Ectodermal cell (in vitro differentiated cells): ENCODE results near the gene KRTCAP2.

Experiments used
- H3K27ac ChIP-seq: 2 replicates; pipeline ENCODE4 v1.7.0; 2013; ENCODE audit warnings: mild to moderate bottlenecking, low read depth, low read length; ENCODE audit not compliant: insufficient read depth, poor library complexity, severe bottlenecking
- H3K27me3 ChIP-seq: 2 replicates; pipeline ENCODE4 v1.7.0; 2013; ENCODE audit warnings: mild to moderate bottlenecking, low read length; ENCODE audit not compliant: insufficient read depth, control insufficient read depth, poor library complexity, severe bottlenecking
- H3K36me3 ChIP-seq: one replicate; pipeline ENCODE4 v1.7.0; 2013; ENCODE audit warnings: low read length; ENCODE audit not compliant: control insufficient read depth, insufficient read depth
- H3K4me1 ChIP-seq: one replicate; pipeline ENCODE4 v1.7.0; 2013; ENCODE audit warnings: low read length; ENCODE audit not compliant: control insufficient read depth, insufficient read depth
- H3K4me3 ChIP-seq: 2 replicates; pipeline ENCODE4 v1.7.0; 2013; ENCODE audit warnings: low read depth, low read length, control low read depth; ENCODE audit not compliant: insufficient read depth
- H3K9me3 ChIP-seq: 2 replicates; pipeline ENCODE4 v1.7.0; 2013; ENCODE audit warnings: mild to moderate bottlenecking, low read length, moderate library complexity; ENCODE audit not compliant: control insufficient read depth
- WGBS, 2 experiments: methylation state at CpG; one replicate each; pipeline ENCODE4 v1.1.7; 2013; ENCODE audit warnings: missing lambda C conversion rate in 2 of 2; 5-methylcytosine and 5-hydroxymethylcytosine counted together

Gene KRTCAP2

DNA sequence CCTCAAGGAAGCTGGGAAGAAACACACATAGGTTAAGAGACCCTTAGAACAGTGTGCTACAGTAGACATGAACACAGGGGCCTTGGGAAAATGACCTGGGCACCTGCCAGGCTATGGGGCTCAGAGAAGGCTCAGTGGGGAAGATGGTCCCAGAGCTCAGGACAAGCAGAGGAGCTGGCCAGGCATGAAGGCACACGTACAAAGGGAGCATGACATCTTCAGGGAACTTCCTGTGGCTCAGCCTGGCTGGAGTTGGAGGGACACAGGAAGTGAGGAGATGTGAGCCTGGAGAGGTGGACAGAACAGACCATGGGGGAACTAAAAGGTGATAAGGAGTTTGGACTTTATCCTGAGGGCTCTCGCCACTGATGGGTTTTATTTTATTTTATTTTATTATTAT lies 41.2 kb downstream of the KRTCAP2 start:
- Histone ChIP-seq H3K9me3 (no peaks in the 10 kb centered on the region), H3K27me3 (peaks cover 40% of the 10 kb centered on the region), H3K4me3 (no peak overlapping the region), H3K36me3 (no peaks in the 10 kb centered on the region), H3K27ac (no peak overlapping the region), H3K4me1 (peaks cover 41% of the 10 kb centered on the region)
- whole genome bisulfite sequencing, 2 experiments: 71 to 82% methylated on average over 1 of the region's 2 CpGs

DNA sequence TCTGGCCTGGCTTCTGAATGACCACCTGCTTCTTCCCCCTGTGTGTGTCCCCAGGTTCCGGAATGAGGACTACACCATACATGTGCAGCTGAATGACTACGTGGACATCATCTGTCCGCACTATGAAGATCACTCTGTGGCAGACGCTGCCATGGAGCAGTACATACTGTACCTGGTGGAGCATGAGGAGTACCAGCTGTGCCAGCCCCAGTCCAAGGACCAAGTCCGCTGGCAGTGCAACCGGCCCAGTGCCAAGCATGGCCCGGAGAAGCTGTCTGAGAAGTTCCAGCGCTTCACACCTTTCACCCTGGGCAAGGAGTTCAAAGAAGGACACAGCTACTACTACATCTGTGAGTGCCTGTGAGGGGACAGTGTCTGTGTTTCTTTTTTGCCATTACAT lies 41.8 kb downstream of the KRTCAP2 start:
- 95 to 96% methylated on average over 8 of the region's 8 CpGs for WGBS, 2 experiments
- Histone ChIP-seq H3K9me3 (no peaks in the 10 kb centered on the region), H3K4me3 (no peak overlapping the region), H3K27me3 (peaks cover 45% of the 10 kb centered on the region), H3K27ac (no peak overlapping the region), H3K4me1 (peaks cover 45% of the 10 kb centered on the region), H3K36me3 (no peaks in the 10 kb centered on the region)

DNA sequence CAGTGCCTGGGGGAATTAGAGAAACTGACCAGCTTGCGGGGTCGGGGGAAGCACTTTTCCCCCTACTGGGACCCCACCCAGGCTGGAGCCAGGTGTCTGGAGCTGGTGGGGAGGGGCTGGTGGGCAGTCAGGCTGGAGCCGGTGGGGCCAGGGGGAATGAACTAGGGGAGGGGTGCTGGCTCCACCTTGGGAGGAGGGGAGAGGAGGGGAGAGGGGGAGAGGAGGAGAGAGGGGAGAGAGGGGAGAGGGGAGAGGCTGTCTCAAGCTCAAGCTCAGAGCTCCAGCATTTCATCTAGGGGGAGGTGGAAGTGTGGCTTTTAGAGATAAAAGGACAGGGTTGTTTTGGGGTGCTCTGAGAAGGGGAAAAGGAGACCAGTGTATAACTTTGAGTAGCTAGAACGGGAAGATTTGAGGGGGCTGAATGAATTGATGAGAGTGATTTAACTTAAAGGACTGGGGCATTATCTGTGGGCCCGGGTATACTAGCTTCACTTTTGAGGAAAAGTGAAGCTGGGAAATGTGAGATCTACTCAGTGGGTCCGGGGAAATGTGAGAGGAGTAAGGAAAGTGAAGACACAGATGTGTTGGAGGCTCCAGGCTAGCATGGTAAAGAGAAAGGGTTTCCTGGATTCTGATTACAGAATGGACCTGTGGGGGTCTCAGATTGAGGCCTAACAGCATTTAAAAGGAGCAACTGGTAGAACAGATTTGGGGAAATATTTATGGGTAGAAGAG lies 42.7 kb downstream of the KRTCAP2 start:
- Histone ChIP-seq H3K4me1 (peaks cover 51% of the 10 kb centered on the region), H3K27ac (no peak overlapping the region), H3K27me3 (peaks cover 54% of the 10 kb centered on the region), H3K9me3 (no peaks in the 10 kb centered on the region), H3K36me3 (no peaks in the 10 kb centered on the region), H3K4me3 (peak overlapping the region; percentile 12)
- WGBS, 2 experiments: 33 to 34% methylated on average over 6 of the region's 6 CpGs

DNA sequence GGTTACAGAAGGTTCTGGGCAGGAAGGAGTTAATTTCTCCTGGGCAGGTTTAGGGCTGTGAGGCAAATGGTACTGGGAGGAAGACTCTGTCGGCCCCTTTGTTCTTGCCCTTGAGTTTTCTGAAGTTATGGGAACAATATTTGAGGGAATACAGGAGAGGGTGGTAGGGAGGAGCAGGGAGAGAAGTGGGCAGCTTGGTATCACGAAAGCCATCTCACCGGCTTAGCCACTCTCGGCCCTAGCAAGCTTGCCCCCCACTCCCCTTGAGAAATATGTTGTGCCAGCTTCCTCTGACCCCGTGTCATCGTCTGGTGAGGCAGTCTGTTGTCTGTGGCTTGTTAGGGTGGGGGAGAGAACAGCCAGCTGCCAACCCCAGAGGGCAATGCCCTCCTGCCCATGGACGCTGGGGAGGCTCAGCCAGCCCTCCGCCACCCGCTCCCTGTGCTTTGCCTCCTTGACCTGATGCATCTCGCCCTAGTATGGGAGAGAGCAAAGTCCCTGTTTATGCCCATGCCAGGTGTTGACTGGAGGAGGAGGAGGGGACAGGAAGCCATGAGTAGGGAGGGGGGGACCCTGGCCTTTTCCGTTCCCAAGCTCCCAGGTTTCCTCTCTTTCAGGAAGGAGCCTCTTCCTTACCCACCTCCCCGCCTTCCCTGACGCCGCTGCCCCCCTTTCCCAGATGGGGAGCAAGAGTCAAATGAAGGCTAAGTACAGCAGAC lies 44.2 kb downstream of the KRTCAP2 start:
- Histone ChIP-seq H3K9me3 (no peaks in the 10 kb centered on the region), H3K4me1 (peaks cover 57% of the 10 kb centered on the region), H3K4me3 (peak overlapping the region; percentile 0), H3K27me3 (peaks cover 69% of the 10 kb centered on the region), H3K27ac (no peak overlapping the region), H3K36me3 (no peaks in the 10 kb centered on the region)
- 28 to 42% methylated on average over 14 of the region's 14 CpGs for WGBS, 2 experiments

DNA sequence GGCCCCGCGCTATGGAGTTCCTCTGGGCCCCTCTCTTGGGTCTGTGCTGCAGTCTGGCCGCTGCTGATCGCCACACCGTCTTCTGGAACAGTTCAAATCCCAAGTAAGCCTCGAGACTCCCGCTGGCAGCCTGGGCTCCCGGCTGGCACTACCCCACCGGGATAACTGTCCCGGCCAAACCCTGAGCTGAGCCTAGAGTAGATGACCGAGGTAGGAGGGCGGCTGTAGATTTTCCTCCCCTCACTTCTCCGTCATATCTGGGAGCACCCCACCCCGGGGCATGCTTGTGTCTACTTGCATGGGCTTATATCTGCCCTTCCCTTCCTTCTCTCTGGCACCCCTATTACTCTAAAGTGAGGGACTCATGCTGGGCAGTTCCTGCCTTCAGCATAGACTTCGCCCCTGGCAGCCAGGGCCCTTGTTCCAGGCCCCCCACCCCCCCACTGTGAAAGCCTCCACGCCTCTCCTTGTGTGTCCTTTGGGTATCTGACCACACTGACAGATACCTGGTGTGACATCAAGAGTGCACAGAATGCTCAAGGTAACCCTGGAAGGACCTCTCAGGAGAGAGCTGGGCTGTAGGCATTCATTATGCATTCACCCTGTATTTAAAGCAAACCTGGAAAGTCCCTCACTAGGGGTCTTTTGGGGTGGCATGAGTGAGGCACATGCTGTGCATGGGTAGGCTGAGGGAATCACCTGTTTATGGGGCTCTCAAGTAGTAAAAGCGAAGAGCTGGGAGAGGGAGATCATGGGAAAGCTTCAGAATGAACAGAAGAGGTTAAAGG lies 44.9 kb downstream of the KRTCAP2 start:
- peaks cover 71% of the 10 kb centered on the region for H3K27me3 ChIP-seq
- no peak overlapping the region for H3K27ac ChIP-seq
- H3K4me1 ChIP-seq: peaks cover 57% of the 10 kb centered on the region
- no peaks in the 10 kb centered on the region for H3K9me3 ChIP-seq
- WGBS, 2 experiments: 7% methylated on average over 17 of the region's 17 CpGs
- H3K36me3 ChIP-seq: no peaks in the 10 kb centered on the region
- peak overlapping the region; percentile 39 for H3K4me3 ChIP-seq

DNA sequence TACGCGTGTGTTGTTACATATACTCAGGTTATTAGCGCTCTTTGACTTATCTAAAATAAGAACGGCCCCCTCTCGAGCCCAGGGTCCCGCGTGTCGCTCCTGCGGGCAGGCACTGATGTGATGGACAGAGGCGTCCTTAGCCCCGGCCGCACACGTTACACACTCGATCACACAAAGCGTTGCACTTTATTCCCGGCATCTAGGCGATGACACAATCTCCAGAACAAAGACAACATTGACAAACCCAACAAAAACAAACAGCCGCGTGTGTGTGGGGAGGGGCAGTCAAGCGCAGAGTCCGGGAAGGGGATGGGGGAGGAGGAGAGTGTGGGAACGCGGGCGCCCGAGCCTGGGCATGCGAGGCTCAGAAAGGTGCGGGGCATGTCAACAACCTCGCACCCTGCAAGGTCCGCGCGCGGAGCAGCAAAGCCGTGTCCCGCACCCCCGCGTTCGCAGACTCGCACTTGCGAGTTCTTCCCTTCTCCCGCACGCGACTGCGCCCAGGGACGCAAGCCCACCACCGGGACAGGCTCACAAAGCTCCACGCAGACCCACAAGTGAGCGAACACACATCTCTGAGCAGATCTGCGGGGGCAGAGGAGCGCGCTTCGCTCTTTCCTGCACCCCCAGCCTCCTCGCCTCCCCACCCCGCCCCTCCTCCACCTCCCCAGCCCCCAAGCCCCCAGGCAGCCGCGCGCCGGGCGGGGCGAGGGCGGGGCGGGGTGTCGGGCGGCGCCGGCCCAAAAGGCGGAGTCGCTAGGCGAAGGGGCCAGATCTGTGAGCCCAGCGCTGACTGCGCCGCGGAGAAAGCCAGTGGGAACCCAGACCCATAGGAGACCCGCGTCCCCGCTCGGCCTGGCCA lies 45.8 kb downstream of the KRTCAP2 start, which contains the start of gene EFNA1:
Gene EFNA1 (plus strand): TSS at position 772 of the 862 bp plus-strand sequence. CDS start 102 bp downstream, outside the sequence.
- Histone ChIP-seq H3K4me3 (peak within 1 kb of the TSS; percentile 39), H3K27ac (no peak within 1 kb of the TSS), H3K36me3 (no peaks in the 10 kb centered on the region), H3K27me3 (peaks cover 71% of the 10 kb centered on the region), H3K4me1 (peaks cover 57% of the 10 kb centered on the region), H3K9me3 (no peaks in the 10 kb centered on the region)
- WGBS, 2 experiments: 0 to 1% methylated on average over 75 of the region's 76 CpGs

DNA sequence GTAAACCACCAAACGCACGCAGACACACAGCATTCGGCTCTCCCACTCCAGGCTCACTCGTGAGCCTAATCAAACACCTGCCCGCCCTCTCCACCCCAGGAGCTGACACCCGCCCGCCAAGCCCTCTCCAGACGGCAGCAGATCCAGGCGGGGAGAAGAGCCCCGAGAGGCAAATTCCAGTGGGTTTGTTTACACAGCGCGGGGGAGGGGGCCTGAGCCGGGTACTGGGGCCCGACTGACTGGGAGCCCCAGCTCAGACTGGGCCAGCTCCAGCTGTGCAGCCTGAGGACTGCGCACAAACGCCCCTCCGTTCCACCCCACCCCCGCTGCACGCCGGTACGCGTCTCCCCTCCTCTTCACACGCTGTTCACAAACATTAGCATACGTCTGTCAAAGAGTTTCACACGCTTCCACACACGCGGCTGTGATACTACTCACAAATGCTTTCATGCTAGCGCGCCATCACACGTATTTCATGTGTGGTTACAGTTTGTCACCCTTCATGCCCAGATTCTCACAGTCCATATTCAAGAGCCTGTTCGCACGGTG lies 46.5 kb downstream of the KRTCAP2 start:
- H3K27me3 ChIP-seq: peaks cover 71% of the 10 kb centered on the region
- H3K4me3 ChIP-seq: peak overlapping the region; percentile 39
- H3K9me3 ChIP-seq: no peaks in the 10 kb centered on the region
- WGBS, 2 experiments: 1% methylated on average over 32 of the region's 32 CpGs
- no peak overlapping the region for H3K27ac ChIP-seq
- H3K4me1 ChIP-seq: peaks cover 57% of the 10 kb centered on the region
- H3K36me3 ChIP-seq: no peaks in the 10 kb centered on the region

DNA sequence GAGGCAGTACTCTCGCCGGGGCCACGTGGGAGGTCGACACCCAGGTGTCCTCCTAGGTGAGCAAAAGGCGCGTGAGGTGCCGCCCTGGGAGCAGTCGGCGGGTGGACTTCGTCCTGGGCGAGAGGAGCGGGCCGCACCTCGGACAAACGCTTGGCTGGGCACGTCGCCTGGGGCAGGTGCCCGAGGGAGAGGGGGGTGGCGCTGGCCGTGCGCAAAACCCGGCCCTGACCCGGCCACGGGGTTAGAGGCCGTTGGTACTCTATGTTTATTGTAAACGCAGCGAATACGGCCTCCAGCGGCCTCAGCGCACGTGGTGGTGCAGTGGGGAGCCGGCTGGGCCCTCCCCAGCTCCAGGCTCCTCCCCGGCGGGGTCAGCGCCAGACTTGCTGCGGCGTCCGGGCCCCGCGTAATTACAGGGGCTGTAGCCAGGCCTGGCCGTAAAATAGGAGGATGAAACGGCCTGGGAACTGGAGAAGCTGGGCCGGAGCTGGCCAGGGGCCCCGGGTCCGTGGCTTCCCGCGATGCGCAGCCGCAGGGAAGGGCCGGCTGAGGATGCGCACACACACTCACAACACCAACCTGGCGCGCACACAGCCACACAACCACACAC lies 47.1 kb downstream of the KRTCAP2 start:
- peak overlapping the region; percentile 39 for H3K4me3 ChIP-seq

DNA sequence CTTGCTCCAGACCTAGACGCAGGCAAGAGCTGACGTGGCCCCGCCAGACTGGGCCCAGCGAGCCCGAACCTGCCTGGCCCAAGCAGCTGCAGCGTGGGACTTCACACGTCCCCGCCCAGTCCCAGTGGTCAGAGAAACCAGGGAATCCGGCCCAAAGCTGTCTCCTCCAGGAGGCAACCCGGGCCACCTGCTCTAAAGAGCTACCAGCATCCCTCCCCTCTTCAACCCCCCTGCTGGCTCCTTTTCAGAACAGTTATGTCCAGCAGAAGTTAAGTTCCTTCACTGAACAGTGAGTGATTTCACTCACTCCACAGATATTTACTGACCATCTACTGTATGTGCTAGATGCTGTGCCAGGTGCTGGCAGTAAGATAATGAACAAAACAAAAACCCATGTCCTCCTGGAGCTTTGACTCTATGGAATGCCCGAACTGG lies 47.6 kb downstream of the KRTCAP2 start:
- 36% methylated on average over 11 of the region's 11 CpGs for WGBS, 2 experiments
- H3K27me3 ChIP-seq: peaks cover 68% of the 10 kb centered on the region
- H3K4me3 ChIP-seq: peak overlapping the region; percentile 6
- H3K27ac ChIP-seq: no peak overlapping the region
- H3K4me1 ChIP-seq: peaks cover 53% of the 10 kb centered on the region
- H3K36me3 ChIP-seq: no peaks in the 10 kb centered on the region
- no peaks in the 10 kb centered on the region for H3K9me3 ChIP-seq

More for the DNA sequence above, 47.1 kb downstream of the KRTCAP2 start:
- WGBS, 2 experiments: 3% methylated on average over 53 of the region's 53 CpGs
- peaks cover 71% of the 10 kb centered on the region for H3K27me3 ChIP-seq
- H3K4me1 ChIP-seq: peaks cover 57% of the 10 kb centered on the region
- no peaks in the 10 kb centered on the region for H3K9me3 ChIP-seq
- H3K27ac ChIP-seq: no peak overlapping the region
- H3K36me3 ChIP-seq: no peaks in the 10 kb centered on the region
